NCI-H1694 (cell line): ENCODE measurements around the gene KRTAP9-2.
"Not testable (repeated sequence)": the region's sequence is repeated elsewhere in the genome, so short reads cannot be mapped to it uniquely, and the experiment has no call there.

Source experiments
- DNase-seq: peaks from one replicate; lab custom pipeline; 2025; lab: John Stamatoyannopoulos, UW

Gene KRTAP9-2

GRCh38 chr17:41226598-41227095 lies at the start of gene KRTAP9-2:
TSS of gene KRTAP9-2 (plus strand) at chr17:41226648. CDS start at chr17:41226655, 7 bp downstream.
- not testable (repeated sequence) for DNase-seq

- no peak for DNase-seq
Measured at GRCh38 chr17:41176744-41177387, 49.6 kb upstream of the KRTAP9-2 start.

GRCh38 chr17:41177727-41178271 lies 48.6 kb upstream of the KRTAP9-2 start, which contains the start of gene KRTAP4-2:
TSS of gene KRTAP4-2 (minus strand) at chr17:41178221. CDS start at chr17:41178164, 57 bp downstream.
- DNase-seq: no peak

- DNase-seq: no peak
Measured at GRCh38 chr17:41178341-41178740, 48.1 kb upstream of the KRTAP9-2 start.

- DNase-seq: no peak
Measured at GRCh38 chr17:41178843-41179616, 47.4 kb upstream of the KRTAP9-2 start.

- no peak for DNase-seq
Measured at GRCh38 chr17:41184480-41184961, 41.9 kb upstream of the KRTAP9-2 start, which contains the start of gene KRTAP4-1. TSS of gene KRTAP4-1 (minus strand) at chr17:41184911. CDS start at chr17:41184854, 57 bp downstream.

GRCh38 chr17:41185001-41185400 lies 41.4 kb upstream of the KRTAP9-2 start:
- DNase-seq: no peak

GRCh38 chr17:41186872-41187271 lies 39.6 kb upstream of the KRTAP9-2 start:
- no peak for DNase-seq

- not testable (repeated sequence) for DNase-seq
Measured at GRCh38 chr17:41189837-41190318, 36.6 kb upstream of the KRTAP9-2 start, which contains the start of gene KRTAP9-1. TSS of gene KRTAP9-1 (plus strand) at chr17:41189887. CDS start at chr17:41189887, 0 bp downstream.

GRCh38 chr17:41190328-41190727 lies 36.1 kb upstream of the KRTAP9-2 start:
- no peak for DNase-seq

- no peak for DNase-seq
Measured at GRCh38 chr17:41196068-41196467, 30.4 kb upstream of the KRTAP9-2 start.

- no peak for DNase-seq
Measured at GRCh38 chr17:41199421-41200078, 26.9 kb upstream of the KRTAP9-2 start.

- DNase-seq: no peak
Measured at GRCh38 chr17:41211845-41212466, 14.5 kb upstream of the KRTAP9-2 start.

GRCh38 chr17:41212524-41213169 lies 13.8 kb upstream of the KRTAP9-2 start:
- no peak for DNase-seq

GRCh38 chr17:41215681-41216080 lies 10.8 kb upstream of the KRTAP9-2 start:
- DNase-seq: no peak

GRCh38 chr17:41223821-41224220 lies 2.6 kb upstream of the KRTAP9-2 start:
- no peak for DNase-seq

GRCh38 chr17:41226051-41226450 lies 397 bp upstream of the KRTAP9-2 start:
- DNase-seq: no peak

GRCh38 chr17:41230094-41230493 lies 3.6 kb downstream of the KRTAP9-2 start:
- no peak for DNase-seq

GRCh38 chr17:41231731-41232130 lies 5.3 kb downstream of the KRTAP9-2 start:
- DNase-seq: no peak

GRCh38 chr17:41232399-41233105 lies 6.1 kb downstream of the KRTAP9-2 start, which contains the start of gene KRTAP9-3:
TSS of gene KRTAP9-3 (plus strand) at chr17:41232449. CDS start at chr17:41232502, 53 bp downstream.
- DNase-seq: not testable (repeated sequence)
